Measurements from ENCODE around the gene SPNS3. TPM values are rescaled to one million over a fixed set of nuclear protein-coding genes. Genes with fewer than 3 reads are reported as not detected.

Gene SPNS3
- total RNA-seq, 2 experiments from 2014 or later, result 51.2 to 54.6 TPM

- ChIA-PET POLR2A (interaction anchor here (0.6 kb wide), 1 partner anchor 24 kb away, joined by 5 read pairs; no protein-coding TSS in a partner anchor), CTCF (ENCODE audit: unreplicated experiment) (no interaction called here)
- Histone ChIP-seq H3K4me1 (ENCODE audit: insufficient read depth, low read length, poor library complexity, severe bottlenecking) (peaks cover 32% of the 10 kb centered on the region), H3K4me3 (ENCODE audit: low read depth, low read length, poor library complexity, severe bottlenecking) (no peak overlapping the region), H2AFZ (ENCODE audit: low read length) (peak overlapping the region; percentile 27; the same call in 1 of the 2 replicates), H3K27ac (ENCODE audit: low read depth, low read length, poor library complexity, severe bottlenecking) (peak overlapping the region; percentile 15), H4K20me1 (ENCODE audit: insufficient read depth, low read length) (no peaks in the 10 kb centered on the region), H3K9me2 (ENCODE audit: insufficient read depth, low read length) (no peaks in the 10 kb centered on the region), H3K79me2 (ENCODE audit: insufficient read depth, low read depth, low read length) (no peaks in the 10 kb centered on the region), H3K4me2 (ENCODE audit: low read length) (peak overlapping the region; percentile 48), H3K36me3 (ENCODE audit: insufficient read depth, low read length) (no peaks in the 10 kb centered on the region), H3K9me3 (ENCODE audit: low read length) (no peaks in the 10 kb centered on the region)
- no peak for TF ChIP-seq CTCF (conservative IDR thresholded peaks at IDR 0.05; ENCODE audit: low read length)
- TF ChIP-seq EZH2phosphoT487 (IDR thresholded peaks at IDR 0.05; ENCODE audit: borderline replicate concordance, low read depth, low read length), result no peak
- intact Hi-C loops (cut with micrococcal nuclease; ENCODE audit: unreplicated experiment), result no loop called here
- BruUV-seq (replicated peaks), result no TSS peak
- DNase-seq (ENCODE audit: low spot score), result peak; percentile 61
These were observed 70.4 kb downstream of the SPNS3 start for GRCh38 chr17:4504188-4504587.

- Histone ChIP-seq H3K79me2 (ENCODE audit: insufficient read depth, low read depth, low read length) (no peaks in the 10 kb centered on the region), H3K4me1 (ENCODE audit: insufficient read depth, low read length, poor library complexity, severe bottlenecking) (peaks cover 27% of the 10 kb centered on the region), H3K27ac (ENCODE audit: low read depth, low read length, poor library complexity, severe bottlenecking) (no peak overlapping the region), H2AFZ (ENCODE audit: low read length) (no peak overlapping the region), H4K20me1 (ENCODE audit: insufficient read depth, low read length) (no peaks in the 10 kb centered on the region), H3K36me3 (ENCODE audit: insufficient read depth, low read length) (no peaks in the 10 kb centered on the region), H3K4me3 (ENCODE audit: low read depth, low read length, poor library complexity, severe bottlenecking) (no peak overlapping the region), H3K4me2 (ENCODE audit: low read length) (no peak overlapping the region), H3K9me2 (ENCODE audit: insufficient read depth, low read length) (no peaks in the 10 kb centered on the region), H3K9me3 (ENCODE audit: low read length) (no peaks in the 10 kb centered on the region)
- BruUV-seq (replicated peaks), result no TSS peak
- TF ChIP-seq EZH2phosphoT487 (IDR thresholded peaks at IDR 0.05; ENCODE audit: borderline replicate concordance, low read depth, low read length) (no peak), CTCF (conservative IDR thresholded peaks at IDR 0.05; ENCODE audit: low read length) (no peak)
- ChIA-PET CTCF (ENCODE audit: unreplicated experiment) (no interaction called here), POLR2A (no interaction called here)
- intact Hi-C loops (cut with micrococcal nuclease; ENCODE audit: unreplicated experiment), result no loop called here
- no peak for DNase-seq (ENCODE audit: low spot score)
These were observed 71.4 kb downstream of the SPNS3 start for GRCh38 chr17:4505187-4505586.

- Histone ChIP-seq H3K79me2 (ENCODE audit: insufficient read depth, low read depth, low read length) (no peaks in the 10 kb centered on the region), H2AFZ (ENCODE audit: low read length) (no peak overlapping the region), H4K20me1 (ENCODE audit: insufficient read depth, low read length) (no peaks in the 10 kb centered on the region), H3K9me2 (ENCODE audit: insufficient read depth, low read length) (no peaks in the 10 kb centered on the region), H3K9me3 (ENCODE audit: low read length) (no peaks in the 10 kb centered on the region), H3K27ac (ENCODE audit: low read depth, low read length, poor library complexity, severe bottlenecking) (no peak overlapping the region), H3K4me1 (ENCODE audit: insufficient read depth, low read length, poor library complexity, severe bottlenecking) (peaks cover 26% of the 10 kb centered on the region), H3K36me3 (ENCODE audit: insufficient read depth, low read length) (no peaks in the 10 kb centered on the region), H3K4me3 (ENCODE audit: low read depth, low read length, poor library complexity, severe bottlenecking) (no peak overlapping the region), H3K4me2 (ENCODE audit: low read length) (no peak overlapping the region)
- CTCF ChIA-PET (ENCODE audit: unreplicated experiment), result no interaction called here
- DNase-seq (ENCODE audit: low spot score), result no peak
- no peak for TF ChIP-seq EZH2phosphoT487 (IDR thresholded peaks at IDR 0.05; ENCODE audit: borderline replicate concordance, low read depth, low read length)
- TF ChIP-seq CTCF (conservative IDR thresholded peaks at IDR 0.05; ENCODE audit: low read length), result no peak
- no TSS peak for BruUV-seq (replicated peaks)
- POLR2A ChIA-PET, result interaction anchor here (1.0 kb wide), 1 partner anchor 14 kb away, joined by 3 read pairs; no protein-coding TSS in a partner anchor
- intact Hi-C loops (cut with micrococcal nuclease; ENCODE audit: unreplicated experiment), result no loop called here
These were observed 72.6 kb downstream of the SPNS3 start for GRCh38 chr17:4506175-4506813.

All from OCI-LY7 (cell line).